ENCODE measurements around the gene NGRN.
"Not testable (repeated sequence)": the region's sequence is repeated elsewhere in the genome, so short reads cannot be mapped to it uniquely, and the experiment has no call there.

Gene NGRN

GRCh38 chr15:90281637-90282036 lies 16.2 kb downstream of the NGRN start:
- not testable (repeated sequence) for DNase-seq (ENCODE audit: low read depth in 2 of 2)

GRCh38 chr15:90286678-90287077 lies 21.2 kb downstream of the NGRN start:
- no peak for DNase-seq (ENCODE audit: low read depth in 2 of 2)

DNA sequence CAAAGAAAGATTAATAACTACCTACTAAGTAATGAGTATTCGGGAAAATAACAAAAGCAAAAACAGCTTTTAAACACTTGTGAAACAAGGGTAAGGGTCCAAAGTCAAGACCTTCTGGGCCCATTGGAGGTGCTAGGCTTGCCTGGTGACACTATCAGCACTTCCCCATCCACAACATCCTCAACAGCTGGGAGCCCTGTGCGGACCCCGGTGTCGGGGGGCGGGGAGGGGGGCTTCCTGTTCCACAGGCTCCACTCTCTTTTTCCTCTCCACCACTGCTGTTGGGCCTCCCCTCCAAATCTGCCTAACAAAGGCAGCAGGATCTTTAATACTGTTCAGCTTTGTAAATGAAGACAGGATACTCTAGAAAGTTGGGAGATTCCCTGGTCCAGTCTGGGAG lies 21.6 kb downstream of the NGRN start:
- DNase-seq (ENCODE audit: low read depth in 2 of 2): no peak

GRCh38 chr15:90287946-90288345 lies 22.5 kb downstream of the NGRN start:
- no peak for DNase-seq (ENCODE audit: low read depth in 2 of 2)

DNA sequence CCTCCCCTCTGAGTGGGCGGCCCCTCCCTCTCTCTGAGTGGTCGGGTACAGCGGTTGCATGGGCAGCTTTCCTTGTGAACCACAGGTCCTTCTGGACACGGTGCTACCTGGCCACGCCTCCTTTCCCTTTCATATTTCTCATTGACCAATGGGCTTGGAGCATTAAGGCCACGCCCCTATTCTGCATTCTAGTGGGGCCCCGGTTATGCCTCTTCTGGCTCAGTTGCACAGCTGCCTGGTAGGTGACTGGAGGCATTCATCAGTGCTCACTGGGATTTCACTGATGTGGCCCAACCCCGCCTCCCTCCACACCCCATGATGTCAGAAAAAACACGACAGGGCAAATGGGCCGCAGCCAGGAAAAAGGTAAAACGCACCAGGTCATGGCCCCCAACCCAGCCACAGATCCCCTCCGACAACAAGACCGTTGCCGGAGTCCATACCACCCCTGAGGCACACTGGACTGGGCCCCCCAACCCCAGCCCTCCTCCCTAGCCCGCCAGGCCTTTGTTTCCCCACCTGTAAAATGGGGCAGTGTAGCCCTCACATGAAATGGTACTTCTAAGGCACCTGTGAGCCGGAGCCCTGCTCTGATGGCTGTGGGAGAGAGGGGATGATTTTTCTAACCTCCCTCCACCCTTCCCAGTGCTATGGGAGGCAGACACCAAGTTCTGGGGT lies 26.3 kb downstream of the NGRN start:
- DNase-seq (ENCODE audit: low read depth in 2 of 2): no peak

DNA sequence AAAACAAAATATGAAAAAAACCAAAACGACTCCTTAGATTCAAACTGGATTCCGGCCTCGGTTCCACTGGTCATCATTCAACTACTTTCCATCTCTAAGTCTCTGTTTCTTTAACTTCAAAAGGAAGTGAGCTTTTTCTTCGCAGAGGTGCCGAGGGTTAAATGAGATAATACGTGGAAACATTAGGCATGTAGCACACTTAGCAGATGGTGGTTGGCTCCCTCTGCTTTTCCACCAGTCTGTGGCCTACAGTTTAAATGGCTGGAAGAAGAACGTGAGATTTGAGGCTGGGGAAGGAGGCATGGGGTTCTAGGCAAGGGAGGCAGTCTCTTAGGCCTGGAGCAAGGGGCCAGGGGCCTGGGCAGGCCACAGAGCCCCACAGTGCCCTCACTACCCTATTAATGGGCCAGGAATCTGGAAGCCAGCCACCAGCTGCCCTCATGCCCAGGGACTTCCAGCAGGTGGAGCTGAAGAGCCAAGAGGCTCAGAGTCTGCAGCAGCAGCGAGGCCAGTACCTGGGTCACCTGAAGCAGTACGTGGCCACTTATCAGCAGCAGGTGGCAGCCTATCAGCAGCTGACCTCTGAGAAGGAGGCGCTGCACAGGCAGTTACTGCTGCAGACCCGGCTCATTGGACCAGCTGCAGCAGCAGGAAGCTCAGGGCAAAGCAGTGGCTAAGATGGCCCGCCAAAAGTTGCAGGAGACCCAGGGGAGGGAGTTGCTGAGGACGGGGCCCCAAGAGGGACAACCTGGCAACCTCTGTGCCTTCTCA lies 27.8 kb downstream of the NGRN start:
- DNase-seq (ENCODE audit: low read depth in 2 of 2): not testable (repeated sequence)

DNA sequence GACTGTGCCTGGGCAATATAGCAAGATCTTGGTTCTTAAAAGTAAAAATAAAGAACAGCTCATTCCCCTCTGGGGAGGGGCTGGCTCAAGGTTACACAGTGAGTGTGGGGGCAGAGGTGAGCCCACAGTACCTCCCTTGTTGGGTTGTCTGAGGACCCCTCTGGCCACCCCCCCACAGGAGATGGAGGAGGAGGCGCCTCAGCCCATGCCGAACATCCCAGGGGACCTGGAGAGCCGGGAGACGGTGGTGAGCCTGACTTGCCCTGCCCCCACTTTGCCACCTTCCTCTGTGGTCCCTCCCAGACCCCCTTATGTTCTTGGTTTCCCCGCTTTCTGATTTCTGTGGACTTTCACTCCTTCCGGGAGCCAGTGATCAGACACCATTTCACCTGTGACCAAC lies 28.7 kb downstream of the NGRN start:
- no peak for DNase-seq (ENCODE audit: low read depth in 2 of 2)

DNA sequence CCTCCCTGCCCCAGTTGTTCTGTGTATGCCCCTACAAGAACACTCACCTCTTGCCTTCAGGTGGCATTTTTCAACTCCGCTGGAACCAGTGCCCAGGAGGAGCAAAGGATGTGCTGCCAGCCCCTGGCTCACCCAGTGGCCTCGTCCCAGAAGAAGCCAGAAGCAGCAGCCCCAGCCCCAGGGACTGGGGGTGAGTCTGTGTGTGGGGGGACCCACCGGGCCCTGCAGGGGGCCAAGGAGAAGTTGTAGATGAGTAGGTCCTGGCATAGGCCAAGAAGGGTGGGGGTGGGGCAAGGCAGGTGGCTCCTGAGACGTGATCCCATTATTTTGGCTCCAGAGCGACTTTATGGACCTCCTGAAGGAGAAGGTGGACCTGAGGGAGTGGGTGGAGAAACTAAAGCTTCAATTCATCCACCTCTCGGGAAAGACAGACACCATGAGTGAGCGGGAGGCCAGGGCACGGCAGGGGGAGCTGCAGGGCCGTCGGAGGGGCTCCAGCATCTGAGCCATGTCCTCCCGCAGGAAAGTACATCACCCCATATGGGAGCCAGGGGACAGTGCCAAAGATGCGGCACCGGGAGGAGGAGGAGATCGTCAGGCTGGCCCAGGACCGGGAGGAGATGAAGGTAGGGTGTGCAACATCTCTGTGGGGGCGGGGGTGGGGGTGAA lies 29.3 kb downstream of the NGRN start:
- no peak for DNase-seq (ENCODE audit: low read depth in 2 of 2)

DNA sequence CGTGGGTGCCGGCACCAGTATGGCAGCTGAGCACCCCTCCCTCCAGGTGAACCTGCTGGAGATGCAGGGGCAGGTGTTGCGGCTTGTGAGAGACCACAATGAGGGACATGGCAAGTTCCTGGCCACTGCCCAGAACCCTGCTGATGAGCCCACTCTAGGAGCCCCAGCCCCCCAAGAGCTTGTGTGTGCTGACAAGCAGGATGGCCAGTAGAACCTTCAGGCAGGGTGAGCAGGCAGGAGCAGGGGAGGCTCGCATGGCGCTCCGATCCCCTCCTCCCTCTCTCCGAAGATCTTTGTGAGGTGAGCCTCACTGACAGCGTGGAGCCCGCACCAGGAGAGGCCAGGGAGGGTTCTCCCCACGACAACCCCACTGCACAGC lies 29.8 kb downstream of the NGRN start:
- DNase-seq (ENCODE audit: low read depth in 2 of 2): no peak

- DNase-seq (ENCODE audit: low read depth in 2 of 2): not testable (repeated sequence)
Measured at GRCh38 chr15:90296316-90296884, 30.9 kb downstream of the NGRN start.

DNA sequence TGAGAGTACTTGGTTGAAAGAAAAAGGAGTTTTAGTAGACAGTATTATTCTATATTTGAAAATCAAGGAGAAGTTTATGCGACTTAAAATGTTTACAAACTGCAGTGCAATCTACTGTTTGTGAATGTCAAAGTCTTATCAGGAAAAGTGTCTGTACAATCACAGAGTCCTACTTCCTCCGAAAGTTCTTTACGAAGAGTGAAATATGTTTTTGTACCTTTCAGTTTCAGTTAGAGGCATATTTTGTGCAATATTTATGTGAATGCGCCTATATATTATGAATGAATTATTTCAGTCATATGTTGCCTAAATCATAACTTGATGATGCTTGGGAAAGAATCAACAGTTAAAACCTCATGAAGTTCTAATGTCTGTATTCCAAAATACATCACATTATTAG lies 31.5 kb downstream of the NGRN start:
- DNase-seq (ENCODE audit: low read depth in 2 of 2): no peak

GRCh38 chr15:90300541-90300940 lies 35.1 kb downstream of the NGRN start:
- DNase-seq (ENCODE audit: low read depth in 2 of 2): no peak

GRCh38 chr15:90300988-90301706 lies 35.7 kb downstream of the NGRN start:
- DNase-seq (ENCODE audit: low read depth in 2 of 2): no peak

DNA sequence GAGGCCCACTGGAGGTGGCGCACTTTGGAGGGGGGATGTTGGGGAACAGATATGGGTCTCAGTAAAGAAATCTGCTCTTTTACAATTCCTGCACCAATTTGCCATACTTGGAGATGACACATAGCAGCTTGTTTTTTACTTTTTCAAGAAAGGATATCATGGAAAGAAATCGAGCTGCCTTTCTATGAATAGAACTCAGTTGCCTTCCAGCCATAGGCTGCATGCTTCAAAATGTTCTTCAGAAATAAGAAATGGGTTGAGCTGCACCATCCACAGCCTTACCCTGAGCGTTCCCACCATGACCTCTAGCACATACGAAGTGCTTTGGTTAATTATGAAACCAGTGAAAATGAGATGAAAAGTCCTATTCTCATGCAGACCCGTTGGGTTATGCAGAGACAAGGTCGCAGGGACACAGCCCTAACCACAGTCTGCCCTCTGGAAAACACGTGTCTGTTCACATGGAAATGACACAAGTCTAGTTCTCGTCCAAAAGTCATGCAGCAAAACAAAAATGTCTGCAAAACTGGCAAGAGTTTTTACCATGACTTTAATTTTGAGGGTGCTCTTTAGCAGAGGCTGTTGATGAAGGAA lies 36.3 kb downstream of the NGRN start:
- no peak for DNase-seq (ENCODE audit: low read depth in 2 of 2)

DNA sequence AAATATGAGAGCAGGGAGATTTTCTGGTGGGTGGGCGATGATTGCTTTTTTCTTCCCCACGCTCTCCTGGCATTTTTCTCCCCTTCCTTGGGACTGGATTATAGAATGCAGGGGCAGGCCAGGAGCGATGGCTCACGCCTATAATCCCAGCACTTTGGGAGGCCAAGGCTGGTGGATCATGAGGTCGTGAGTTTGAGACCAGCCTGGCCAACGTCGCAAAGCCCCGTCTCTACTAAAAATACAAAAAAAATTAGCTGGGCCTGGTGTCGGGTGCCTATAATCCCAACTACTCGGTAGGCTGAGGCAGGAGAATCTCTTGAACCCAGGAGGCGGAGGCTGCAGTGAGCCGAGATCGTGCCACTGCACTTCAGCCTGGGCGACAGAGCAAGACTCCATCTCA lies 39.9 kb downstream of the NGRN start:
- not testable (repeated sequence) for DNase-seq (ENCODE audit: low read depth in 2 of 2)

- DNase-seq (ENCODE audit: low read depth in 2 of 2): no peak
Measured at GRCh38 chr15:90305932-90306331, 40.5 kb downstream of the NGRN start.

- DNase-seq (ENCODE audit: low read depth in 2 of 2): no peak
Measured at GRCh38 chr15:90306560-90306959, 41.1 kb downstream of the NGRN start.

DNA sequence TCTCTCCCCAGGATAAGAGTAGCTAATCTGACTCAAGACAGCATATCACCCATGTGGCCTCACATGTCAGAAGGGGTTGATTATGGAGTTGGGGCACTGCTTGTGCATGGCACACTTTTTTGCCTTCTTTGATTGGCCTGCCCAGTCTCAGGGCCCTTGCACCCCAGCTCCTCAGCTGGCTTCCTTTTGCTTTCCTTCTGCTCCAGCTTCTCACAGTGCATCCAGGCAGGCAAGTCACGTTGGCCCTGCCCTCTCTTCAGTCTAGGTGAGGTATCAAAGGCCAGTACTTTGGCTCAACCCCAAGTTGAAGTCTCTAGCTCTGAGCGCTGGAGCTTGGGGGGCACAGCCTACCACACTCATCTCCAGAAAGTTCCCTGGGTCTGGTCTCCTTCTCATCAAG lies 42.2 kb downstream of the NGRN start:
- no peak for DNase-seq (ENCODE audit: low read depth in 2 of 2)

DNA sequence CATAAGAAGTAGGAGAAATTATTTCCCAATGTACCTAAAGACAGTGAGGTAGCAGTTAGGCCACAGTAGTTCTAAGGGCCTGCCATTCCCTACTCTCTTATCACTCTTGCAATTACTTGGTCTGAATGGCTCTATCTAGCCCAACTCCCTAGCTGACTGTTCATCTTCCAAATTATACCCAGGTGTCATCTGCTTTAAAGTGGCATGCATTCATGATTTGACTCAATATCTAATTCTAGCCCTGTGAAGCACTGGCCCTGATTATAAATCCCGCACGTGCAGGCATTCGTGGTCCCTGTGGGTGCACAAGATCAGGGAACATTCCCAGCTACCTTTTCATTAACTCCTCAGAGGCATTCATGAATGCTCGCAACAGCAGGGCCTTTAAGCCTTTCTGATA lies 43.5 kb downstream of the NGRN start:
- DNase-seq (ENCODE audit: low read depth in 2 of 2): no peak

GRCh38 chr15:90315278-90315982 lies 50.0 kb downstream of the NGRN start:
- no peak for DNase-seq (ENCODE audit: low read depth in 2 of 2)

DNA sequence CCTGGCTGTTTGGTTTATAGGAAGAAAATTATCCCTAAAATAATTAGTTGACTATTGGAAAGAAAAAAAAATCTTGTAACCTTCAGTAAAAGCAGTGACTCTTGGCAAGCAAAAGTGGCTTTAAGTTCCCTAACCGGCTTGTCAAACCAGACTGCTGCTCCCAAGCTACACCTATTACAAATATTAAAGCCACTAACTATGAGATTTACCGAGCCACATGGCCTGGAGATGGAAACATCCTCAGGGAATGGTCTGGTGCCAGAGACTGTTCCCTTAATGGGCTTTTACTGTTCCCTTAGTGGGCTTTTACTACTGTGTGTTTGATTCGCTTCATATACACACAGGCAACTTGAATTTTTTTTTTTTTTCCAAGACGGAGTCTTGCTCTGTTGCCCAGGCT lies 50.7 kb downstream of the NGRN start:
- no peak for DNase-seq (ENCODE audit: low read depth in 2 of 2)
